HT1080 (cell line): Measurements from ENCODE around the gene RAET1G. TPM values are rescaled to one million over a fixed set of nuclear protein-coding genes. Genes with fewer than 3 reads are reported as not detected.

Source experiments
- DNase-seq: peaks from one replicate; pipeline ENCODE4 v3.0.0-alpha.2; 2015; ENCODE audit warnings: low read depth
- total RNA-seq: library from RNA; depleted of rRNA; stranded (reverse); fragments of >200 nt; shearing (Covaris generic); gene quantifications from 2 replicates; pipeline ENCODE4 v1.2.3, GENCODE V29; 2014; rRNA removed

The RAET1G gene
- total RNA-seq, 1 experiment from 2014 or later, result 2.4 TPM

DNA sequence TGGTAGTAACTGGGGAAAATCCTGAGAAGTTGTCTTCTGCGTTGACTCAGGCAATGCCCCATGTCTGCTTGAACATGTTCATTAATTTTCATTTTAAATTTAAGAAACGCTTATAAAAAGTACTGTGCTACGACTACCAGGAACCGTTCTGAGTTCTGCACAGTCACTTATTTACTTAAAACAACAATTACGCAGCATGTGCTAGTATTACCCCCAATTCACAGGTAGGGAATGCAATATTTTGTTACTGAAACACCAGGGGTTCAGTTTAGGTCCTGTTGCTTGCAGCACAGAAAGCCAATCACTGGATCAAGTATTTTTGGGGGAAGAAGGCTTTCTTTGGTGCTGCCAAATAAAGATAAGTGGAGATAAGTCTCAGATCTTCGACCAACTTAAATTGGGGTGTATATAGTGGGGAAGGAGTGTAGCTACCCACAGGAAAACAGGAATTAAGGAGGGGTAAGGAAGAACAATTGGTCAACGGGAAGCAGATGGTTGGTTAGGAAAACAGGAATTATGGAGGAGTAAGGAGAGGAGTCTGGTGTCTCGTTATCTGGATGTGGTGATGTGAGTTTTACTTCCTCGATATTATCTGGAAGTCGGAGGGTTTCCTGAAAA, 53.5 kb downstream of the RAET1G start:
- DNase-seq, result no peak

DNA sequence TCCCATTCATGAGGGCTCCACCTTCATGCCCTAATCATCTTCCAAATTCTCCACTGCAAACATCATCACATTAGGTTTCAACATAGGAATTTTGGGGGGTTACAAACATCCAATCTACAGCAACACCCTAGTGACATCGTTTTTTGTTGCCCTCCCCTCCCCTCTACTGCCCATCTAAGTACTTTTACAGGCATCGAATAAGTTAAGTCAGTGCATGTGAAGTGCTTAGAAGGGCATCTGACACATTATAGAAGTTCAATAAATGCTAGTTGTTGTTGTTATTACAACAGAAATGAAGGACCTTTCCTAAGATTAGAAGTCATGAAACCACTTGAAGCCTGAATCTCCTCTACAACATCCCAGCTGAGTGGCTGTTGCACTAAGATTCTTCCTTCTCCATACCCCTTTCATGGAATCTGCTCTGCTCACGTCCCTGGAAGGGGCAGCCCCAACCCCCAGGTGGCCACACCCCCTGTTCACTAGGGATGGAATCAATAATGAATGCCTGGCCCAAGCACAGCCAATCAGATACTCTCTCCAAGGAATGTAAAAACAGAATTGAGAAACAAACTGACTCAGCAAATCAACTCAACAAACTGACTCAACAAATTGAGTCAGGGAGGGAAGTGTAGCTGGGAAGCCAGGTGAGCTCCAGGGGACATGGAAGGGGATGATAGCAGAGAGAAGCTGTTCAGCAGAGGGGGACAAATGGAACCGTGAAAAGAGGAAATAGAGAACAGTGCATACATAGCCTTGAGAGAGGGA, 54.9 kb downstream of the RAET1G start:
- no peak for DNase-seq

Other genes with a start within 250 kb of the RAET1G start
- 15.0 and 17.9 TPM in 2 replicates for gene LATS1, start 205.0 kb downstream of the RAET1G start, total RNA-seq
- 42.5 and 49.7 TPM in 2 replicates for gene NUP43, start 176.6 kb downstream of the RAET1G start, total RNA-seq
- 132 and 158 TPM in 2 replicates for gene PCMT1, start 173.4 kb downstream of the RAET1G start, total RNA-seq
- gene LRP11, start 58.8 kb downstream of the RAET1G start, total RNA-seq, result 17.4 and 17.7 TPM in 2 replicates
- 11.3 and 14.6 TPM in 2 replicates for gene RAET1E, start 25.0 kb downstream of the RAET1G start, total RNA-seq
- 11.6 and 12.2 TPM in 2 replicates for gene ULBP2, start 18.9 kb upstream of the RAET1G start, total RNA-seq
- gene ULBP1, start 40.8 kb upstream of the RAET1G start, total RNA-seq, result not detected in 2 replicates
- not detected in 2 replicates for gene RAET1L, start 102.4 kb upstream of the RAET1G start, total RNA-seq
- 14.1 and 18.3 TPM in 2 replicates for gene ULBP3, start 146.0 kb upstream of the RAET1G start, total RNA-seq
- 0.66 and 0.80 TPM in 2 replicates for gene PPP1R14C, start 219.9 kb upstream of the RAET1G start, total RNA-seq